Measurements from ENCODE around the gene ECT2L.

The ECT2L gene

GRCh38 chr6:138803861-138804260 lies 8.0 kb downstream of the ECT2L start:
- H3K27ac ChIP-seq (ENCODE audit: low read depth, low read length, poor library complexity, severe bottlenecking): no peak overlapping the region
- no peaks in the 10 kb centered on the region for H3K36me3 ChIP-seq (ENCODE audit: insufficient read depth, low read length)
- no peak for TF ChIP-seq EZH2 (IDR thresholded peaks at IDR 0.05; ENCODE audit: borderline replicate concordance, low read length)
- no peak for TF ChIP-seq CTCF (IDR thresholded peaks at IDR 0.05; ENCODE audit: low read length)
- H2AFZ ChIP-seq (ENCODE audit: low read length): no peak overlapping the region
- H3K9me3 ChIP-seq (ENCODE audit: low read length): no peaks in the 10 kb centered on the region
- no peak overlapping the region for H3K9ac ChIP-seq (ENCODE audit: low read length)
- H3K4me2 ChIP-seq (ENCODE audit: low read length): no peak overlapping the region
- no peaks in the 10 kb centered on the region for H4K20me1 ChIP-seq (ENCODE audit: insufficient read depth, low read length)
- H3K4me1 ChIP-seq (ENCODE audit: insufficient read depth, low read length, severe bottlenecking): no peaks in the 10 kb centered on the region
- H3F3A ChIP-seq (ENCODE audit: insufficient read depth, low read length): no peaks in the 10 kb centered on the region
- no peak overlapping the region for H3K4me3 ChIP-seq (ENCODE audit: low read depth, low read length, poor library complexity, severe bottlenecking)
- no peaks in the 10 kb centered on the region for H3K27me3 ChIP-seq (ENCODE audit: insufficient read depth, low read length)
- no peaks in the 10 kb centered on the region for H3K9me2 ChIP-seq (ENCODE audit: low read depth, low read length)
- no peaks in the 10 kb centered on the region for H3K79me2 ChIP-seq (ENCODE audit: insufficient read depth, low read length)

- H4K20me1 ChIP-seq (ENCODE audit: insufficient read depth, low read length): no peaks in the 10 kb centered on the region
- no peak overlapping the region for H3K4me2 ChIP-seq (ENCODE audit: low read length)
- no peaks in the 10 kb centered on the region for H3K36me3 ChIP-seq (ENCODE audit: insufficient read depth, low read length)
- H3K4me3 ChIP-seq (ENCODE audit: low read depth, low read length, poor library complexity, severe bottlenecking): no peak overlapping the region
- H3K27me3 ChIP-seq (ENCODE audit: insufficient read depth, low read length): no peaks in the 10 kb centered on the region
- H3K79me2 ChIP-seq (ENCODE audit: insufficient read depth, low read length): no peaks in the 10 kb centered on the region
- TF ChIP-seq CTCF (IDR thresholded peaks at IDR 0.05; ENCODE audit: low read length): no peak
- TF ChIP-seq EZH2 (IDR thresholded peaks at IDR 0.05; ENCODE audit: borderline replicate concordance, low read length): no peak
- H3K27ac ChIP-seq (ENCODE audit: low read depth, low read length, poor library complexity, severe bottlenecking): no peak overlapping the region
- no peaks in the 10 kb centered on the region for H3F3A ChIP-seq (ENCODE audit: insufficient read depth, low read length)
- no peaks in the 10 kb centered on the region for H3K9me2 ChIP-seq (ENCODE audit: low read depth, low read length)
- no peak overlapping the region for H2AFZ ChIP-seq (ENCODE audit: low read length)
- no peak overlapping the region for H3K9ac ChIP-seq (ENCODE audit: low read length)
- no peaks in the 10 kb centered on the region for H3K9me3 ChIP-seq (ENCODE audit: low read length)
- no peaks in the 10 kb centered on the region for H3K4me1 ChIP-seq (ENCODE audit: insufficient read depth, low read length, severe bottlenecking)
These were observed 9.3 kb downstream of the ECT2L start for GRCh38 chr6:138805016-138805765.

- Histone ChIP-seq H3K36me3 (ENCODE audit: insufficient read depth, low read length) (no peaks in the 10 kb centered on the region), H3F3A (ENCODE audit: insufficient read depth, low read length) (no peaks in the 10 kb centered on the region), H3K4me1 (ENCODE audit: insufficient read depth, low read length, severe bottlenecking) (no peaks in the 10 kb centered on the region), H3K4me3 (ENCODE audit: low read depth, low read length, poor library complexity, severe bottlenecking) (no peak overlapping the region), H3K9me3 (ENCODE audit: low read length) (no peaks in the 10 kb centered on the region), H2AFZ (ENCODE audit: low read length) (no peak overlapping the region), H3K27ac (ENCODE audit: low read depth, low read length, poor library complexity, severe bottlenecking) (no peak overlapping the region), H3K79me2 (ENCODE audit: insufficient read depth, low read length) (no peaks in the 10 kb centered on the region), H3K4me2 (ENCODE audit: low read length) (no peak overlapping the region), H3K9me2 (ENCODE audit: low read depth, low read length) (no peaks in the 10 kb centered on the region), H4K20me1 (ENCODE audit: insufficient read depth, low read length) (no peaks in the 10 kb centered on the region), H3K27me3 (ENCODE audit: insufficient read depth, low read length) (no peaks in the 10 kb centered on the region), H3K9ac (ENCODE audit: low read length) (no peak overlapping the region)
- no peak for TF ChIP-seq EZH2 (IDR thresholded peaks at IDR 0.05; ENCODE audit: borderline replicate concordance, low read length)
- no peak for TF ChIP-seq CTCF (IDR thresholded peaks at IDR 0.05; ENCODE audit: low read length)
These were observed 11.0 kb downstream of the ECT2L start for GRCh38 chr6:138806889-138807288.
